GM19193 (cell line): ENCODE data around the gene B4GALT3.

Experiments used
- POLR2A ChIP-seq: IDR thresholded peaks from 4 replicates; pipeline ENCODE4 v1.6.1; 2011; ENCODE audit not compliant: insufficient read depth, insufficient read length; ENCODE audit errors: extremely low read depth

B4GALT3 gene

DNA sequence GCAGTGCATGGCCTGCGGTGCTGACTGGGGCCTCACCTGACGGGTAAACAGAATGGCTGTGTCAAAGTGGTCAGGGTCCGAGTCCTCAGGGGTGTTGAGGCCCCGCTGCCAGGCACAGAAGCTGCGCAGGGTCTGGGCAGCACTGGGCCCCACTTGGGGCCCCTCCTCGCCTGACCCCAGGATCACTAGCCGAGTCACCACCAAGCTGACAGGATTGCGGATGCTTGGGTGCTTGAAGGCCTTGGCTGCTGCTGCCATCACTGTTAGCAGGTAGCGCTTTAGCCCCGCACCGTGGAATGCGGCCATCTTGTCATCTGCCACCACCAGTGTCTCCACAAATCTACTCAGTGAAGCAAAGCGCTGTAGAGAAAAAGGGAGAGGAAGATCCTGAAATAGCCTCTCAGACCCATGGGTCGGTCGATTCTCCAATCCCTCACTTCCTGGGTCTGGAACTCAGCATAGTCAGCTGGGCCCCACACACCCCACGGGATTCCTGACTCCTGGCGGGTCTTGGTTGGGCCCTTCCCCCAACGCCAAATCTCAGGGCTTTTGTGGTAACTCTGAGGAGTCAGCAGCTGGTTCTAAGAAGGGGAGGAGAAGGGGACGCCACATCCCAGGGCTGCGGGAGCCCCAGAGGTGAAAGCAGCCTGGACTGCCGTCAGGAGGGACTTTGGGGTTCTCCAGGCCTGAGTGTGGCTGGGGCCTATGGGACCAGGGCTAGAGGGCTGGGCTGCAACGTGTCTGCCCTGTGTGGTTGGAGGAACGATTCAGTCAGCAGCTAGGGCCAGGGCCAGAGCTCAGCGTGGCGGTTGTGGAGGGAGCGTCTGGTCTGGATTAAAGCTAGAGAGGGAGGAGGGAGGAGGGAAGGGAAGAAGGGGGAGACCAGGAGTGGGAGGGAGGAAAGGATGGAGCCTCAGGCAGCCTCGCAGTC is 19.5 kb upstream of the B4GALT3 start:
- TF ChIP-seq POLR2A, result no peak

DNA sequence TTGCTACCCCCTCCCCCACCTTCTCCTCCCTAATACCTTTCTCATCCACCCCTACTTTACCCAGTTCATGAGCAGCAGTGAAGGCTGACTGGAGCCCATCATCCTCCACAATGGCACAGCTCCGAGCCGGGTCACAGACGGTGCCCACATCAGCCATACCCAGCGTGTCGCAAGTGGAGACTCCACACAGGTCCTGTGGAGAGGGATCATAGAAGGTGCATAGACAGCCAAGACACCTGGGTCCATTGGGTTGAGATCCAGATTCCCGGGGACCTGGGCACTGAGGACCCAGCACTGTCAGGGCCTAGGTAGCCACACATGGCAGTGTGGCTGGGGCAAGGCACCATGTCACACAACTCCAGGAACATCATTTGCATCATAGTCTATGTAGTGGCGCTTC is 18.8 kb upstream of the B4GALT3 start:
- TF ChIP-seq POLR2A, result no peak

DNA sequence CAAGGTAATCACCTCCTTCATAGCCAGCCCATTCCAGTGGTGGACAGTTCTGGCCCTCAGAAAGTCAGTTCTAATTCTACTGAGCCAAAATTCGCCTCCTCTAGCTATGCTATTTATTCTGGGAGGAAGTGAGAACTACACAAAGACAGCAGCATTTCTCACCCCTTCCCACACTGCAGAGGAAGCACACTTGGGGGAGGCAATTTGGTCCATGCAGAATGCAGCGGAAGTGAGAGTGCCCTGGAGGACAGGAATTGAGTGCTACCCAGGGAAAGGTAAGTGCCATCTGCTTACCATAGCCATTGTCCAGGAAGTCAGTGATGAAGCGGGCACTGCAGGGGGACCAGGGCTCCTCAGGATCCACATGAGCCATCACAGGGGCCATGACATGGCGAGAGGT is 17.9 kb upstream of the B4GALT3 start:
- TF ChIP-seq POLR2A, result no peak

GRCh38 chr1:161193561-161194235 is 16.4 kb upstream of the B4GALT3 start:
- no peak for TF ChIP-seq POLR2A

GRCh38 chr1:161192476-161193465 is 15.5 kb upstream of the B4GALT3 start:
- no peak for TF ChIP-seq POLR2A

- no peak for TF ChIP-seq POLR2A
These were observed 14.7 kb upstream of the B4GALT3 start for GRCh38 chr1:161191971-161192370.

DNA sequence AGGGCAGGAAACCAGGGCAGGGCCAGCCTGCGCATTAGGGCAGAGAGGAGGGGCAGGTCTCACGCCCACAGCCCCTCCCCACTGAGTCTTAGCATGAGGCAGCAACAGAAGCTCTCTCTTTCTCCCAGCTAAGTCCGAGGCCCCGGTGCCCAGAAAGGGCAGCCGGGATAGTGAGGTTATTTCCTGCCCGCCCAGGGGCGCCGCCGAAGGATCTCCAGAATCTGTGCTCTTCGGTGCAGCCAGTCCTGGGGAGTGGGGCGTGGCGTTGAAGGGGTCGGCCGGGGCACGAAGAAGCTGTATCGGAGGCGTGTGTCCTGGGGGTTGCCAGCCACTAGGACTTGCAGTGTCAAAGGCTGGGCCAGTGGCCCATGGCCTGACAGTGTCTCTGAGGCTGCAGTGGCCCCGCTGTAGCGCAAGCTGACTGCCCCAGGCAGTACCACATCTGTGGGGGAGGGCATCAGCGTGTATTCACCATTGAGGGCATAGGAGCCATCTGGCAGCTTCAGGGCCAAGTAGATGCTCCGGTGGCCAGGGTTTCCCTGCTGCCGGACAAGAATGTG is 13.7 kb upstream of the B4GALT3 start:
- TF ChIP-seq POLR2A, result no peak

GRCh38 chr1:161189036-161189435 is 11.7 kb upstream of the B4GALT3 start:
- TF ChIP-seq POLR2A, result no peak

DNA sequence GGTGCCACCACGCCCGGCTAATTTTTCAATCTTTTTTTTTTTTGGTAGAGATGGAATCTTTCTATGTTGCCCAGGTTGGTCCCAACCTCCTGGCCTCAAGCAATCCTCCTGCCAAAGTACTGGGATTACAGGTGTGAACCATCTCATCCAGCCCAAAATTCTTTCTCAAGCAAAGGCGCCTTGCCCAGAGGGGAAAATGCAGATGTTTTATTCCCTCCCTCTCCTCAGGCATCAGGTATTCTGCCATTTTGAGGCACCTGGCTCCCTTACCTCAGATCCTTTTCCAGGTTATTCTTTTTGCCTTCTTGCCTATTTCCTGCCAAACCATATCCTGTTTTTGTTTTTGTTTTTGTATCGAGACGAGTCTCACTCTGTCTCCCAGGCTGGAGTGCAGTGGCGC is 11.1 kb upstream of the B4GALT3 start:
- TF ChIP-seq POLR2A, result no peak

GRCh38 chr1:161187311-161187710 is 10.0 kb upstream of the B4GALT3 start:
- no peak for TF ChIP-seq POLR2A

DNA sequence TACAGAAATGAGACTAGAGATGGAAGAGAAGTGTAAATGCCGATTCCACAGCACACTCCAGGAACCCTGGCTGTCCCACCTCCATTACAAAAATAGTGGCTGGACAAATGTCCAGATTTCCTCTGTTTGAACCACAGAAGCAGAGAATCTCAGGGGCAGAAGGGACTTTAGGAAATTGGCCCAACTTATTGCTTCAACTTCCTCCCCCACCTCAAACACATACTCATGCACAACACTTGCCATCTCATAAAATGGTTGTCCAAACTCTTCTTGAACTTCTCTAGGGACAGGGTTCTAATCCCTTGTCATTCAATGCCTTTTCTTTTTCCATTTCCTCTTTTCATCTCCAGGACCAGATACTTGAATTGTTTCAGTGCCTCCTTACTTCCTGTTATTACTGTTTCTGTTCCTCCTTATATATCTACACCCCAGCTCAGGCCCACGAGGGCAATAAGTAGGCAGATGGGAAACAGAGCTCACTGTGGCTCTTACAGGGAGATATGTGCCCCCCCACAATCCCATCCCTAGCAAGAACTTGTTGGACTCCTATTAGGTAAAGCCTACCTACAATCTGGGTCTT is 8.5 kb upstream of the B4GALT3 start:
- no peak for TF ChIP-seq POLR2A

DNA sequence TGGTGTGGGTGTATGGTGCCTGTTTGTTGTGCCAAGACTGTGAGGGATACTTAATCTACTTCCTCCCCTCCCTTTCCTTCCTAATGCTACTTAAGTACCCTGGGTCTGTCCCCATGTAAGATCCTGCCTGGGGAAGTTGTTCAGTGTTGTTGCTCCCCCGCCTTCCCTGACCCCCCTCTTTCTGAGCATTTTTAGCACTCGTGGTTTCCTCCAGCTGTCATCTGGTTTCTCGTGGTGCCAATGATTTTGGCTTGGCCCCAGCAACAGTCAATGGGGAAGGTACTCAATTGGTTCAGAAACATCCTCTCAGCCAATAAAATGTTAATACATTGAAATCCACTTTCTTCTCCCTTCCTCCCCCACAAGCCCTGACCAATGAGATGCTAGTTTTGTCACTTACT is 8.0 kb upstream of the B4GALT3 start:
- no peak for TF ChIP-seq POLR2A

DNA sequence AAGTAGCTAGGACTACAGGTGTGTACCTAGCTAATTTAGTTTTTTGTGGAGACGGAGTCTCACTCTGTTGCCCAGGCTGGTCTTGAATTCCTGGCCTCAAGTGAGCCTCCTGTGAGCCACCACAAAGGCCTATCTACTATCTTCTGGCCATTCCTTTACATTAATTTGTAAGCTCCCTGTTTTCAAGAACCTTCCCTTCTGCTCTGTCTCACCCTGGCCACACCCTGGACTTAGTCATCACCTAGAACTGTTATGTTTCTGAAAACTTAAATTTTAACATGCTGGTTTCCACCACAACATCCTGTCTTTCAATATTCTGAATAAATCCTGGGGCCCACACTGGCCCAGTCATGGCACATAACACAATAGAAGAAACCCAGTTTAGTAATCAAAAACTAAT is 4.9 kb upstream of the B4GALT3 start:
- TF ChIP-seq POLR2A, result no peak

GRCh38 chr1:161180639-161181038 is 3.3 kb upstream of the B4GALT3 start:
- TF ChIP-seq POLR2A, result no peak
